EH (cell line): Measurements from ENCODE around the gene PAX4.

Experiments used
- DNase-seq: peaks from one replicate; pipeline ENCODE4 v3.0.0-alpha.2; 2015; ENCODE audit warnings: low read depth

The PAX4 gene

DNA sequence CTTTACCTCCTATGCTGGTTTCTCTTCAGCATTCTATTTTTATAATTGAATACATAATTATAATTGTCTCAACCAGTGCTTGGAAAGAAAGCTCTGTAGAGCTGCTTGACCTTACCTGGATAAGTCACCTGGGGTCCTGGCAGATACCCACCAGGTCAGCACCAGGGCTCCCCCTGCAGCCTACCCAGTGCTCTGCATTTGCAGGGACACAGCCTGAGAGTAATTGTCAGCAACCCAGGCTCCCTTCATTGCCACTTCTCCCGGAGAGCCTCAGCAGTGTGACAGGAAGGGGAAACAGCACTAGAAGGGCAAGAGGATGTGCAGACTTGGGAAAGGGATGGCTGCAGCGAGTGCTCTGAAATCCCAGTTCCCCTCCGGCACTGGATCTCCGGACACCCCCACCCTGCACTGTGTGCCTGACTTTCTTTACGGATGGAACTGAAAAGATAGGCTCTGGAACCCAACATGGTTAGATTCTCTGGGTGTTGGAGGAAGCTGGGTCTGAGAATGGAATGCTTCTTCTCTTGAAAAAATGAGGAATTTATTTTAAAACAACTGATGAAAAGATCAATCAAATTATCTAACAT, 11.4 kb upstream of the PAX4 start:
- DNase-seq, result peak; percentile 19

DNA sequence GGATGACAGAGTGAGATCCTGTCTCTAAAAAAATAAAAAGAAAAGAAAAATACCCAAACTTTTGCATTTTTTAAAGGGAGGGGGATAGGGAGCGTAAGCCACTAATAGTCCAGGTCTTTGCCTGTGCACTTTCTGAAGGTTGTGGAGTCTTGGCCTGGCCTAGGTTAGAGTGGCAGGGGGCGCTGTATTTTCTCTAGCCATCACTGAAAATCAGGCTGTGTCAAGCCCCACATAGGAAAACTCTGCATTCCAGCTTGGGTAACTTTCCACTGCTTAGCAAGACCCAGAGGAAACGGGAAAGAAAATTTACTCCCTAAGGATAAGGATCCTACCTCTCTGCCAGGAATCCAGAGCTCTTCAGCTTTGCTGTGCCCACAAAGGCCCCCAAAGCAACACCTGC, 10.5 kb upstream of the PAX4 start:
- peak; percentile 15 for DNase-seq

DNA sequence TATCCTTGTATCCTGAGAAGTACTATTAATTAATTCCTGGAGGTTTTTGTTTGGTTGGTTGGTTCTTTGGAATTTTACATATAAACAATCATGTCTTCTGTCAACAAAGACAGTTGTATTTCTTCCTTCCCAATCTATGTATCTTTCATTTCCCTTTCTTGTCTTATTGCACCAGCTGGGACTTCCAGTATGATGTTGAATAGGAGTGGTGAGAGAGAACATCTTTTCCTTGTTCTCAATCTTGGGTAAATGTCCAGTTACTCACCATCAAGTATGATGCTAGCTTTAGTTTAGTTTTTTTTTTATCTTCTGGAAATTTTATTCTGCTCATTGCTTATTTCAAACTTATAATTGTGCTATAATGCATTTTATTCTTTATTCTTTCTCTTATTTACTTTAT, 7.4 kb upstream of the PAX4 start:
- DNase-seq, result no peak

DNA sequence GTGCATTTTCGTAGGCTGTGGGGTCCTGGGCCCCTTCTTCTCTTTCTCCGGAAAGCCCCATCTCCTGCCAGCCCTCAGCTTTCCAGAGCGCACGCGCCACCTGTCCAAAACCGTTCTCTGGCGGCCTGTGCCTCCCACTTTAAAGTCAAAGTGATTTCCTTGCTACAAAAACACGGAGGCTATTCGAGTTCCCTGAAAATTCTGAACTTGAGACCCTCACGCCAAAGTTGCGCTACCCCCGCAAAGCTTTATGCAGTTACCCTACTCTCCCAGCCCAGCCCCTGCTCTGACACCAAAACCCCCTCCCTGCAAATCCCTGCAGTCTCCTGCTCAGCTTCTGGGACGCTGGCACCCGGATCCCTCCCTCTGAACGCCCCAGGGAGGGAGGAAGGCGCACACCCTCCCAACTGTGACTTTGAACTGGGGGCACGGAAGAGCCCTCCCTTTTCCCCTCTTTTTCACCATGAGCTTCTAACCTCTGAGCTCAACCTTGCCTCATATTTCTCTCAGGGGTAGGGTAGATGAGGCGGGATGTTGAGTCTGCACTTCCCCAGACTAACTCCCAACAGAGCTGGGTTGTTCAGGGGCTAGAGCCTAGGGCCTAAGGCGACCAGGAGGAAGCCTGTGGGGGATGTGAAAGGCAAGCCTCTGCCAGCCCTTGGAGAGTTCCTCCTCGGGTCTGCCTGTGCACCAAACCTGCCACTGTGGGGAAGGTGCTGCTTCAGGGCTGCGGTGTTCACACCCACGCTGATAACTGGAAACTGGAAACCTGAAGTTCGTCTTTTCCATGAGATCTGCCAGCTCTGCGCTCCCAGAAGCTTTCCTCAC, 2.7 kb upstream of the PAX4 start:
- no peak for DNase-seq

DNA sequence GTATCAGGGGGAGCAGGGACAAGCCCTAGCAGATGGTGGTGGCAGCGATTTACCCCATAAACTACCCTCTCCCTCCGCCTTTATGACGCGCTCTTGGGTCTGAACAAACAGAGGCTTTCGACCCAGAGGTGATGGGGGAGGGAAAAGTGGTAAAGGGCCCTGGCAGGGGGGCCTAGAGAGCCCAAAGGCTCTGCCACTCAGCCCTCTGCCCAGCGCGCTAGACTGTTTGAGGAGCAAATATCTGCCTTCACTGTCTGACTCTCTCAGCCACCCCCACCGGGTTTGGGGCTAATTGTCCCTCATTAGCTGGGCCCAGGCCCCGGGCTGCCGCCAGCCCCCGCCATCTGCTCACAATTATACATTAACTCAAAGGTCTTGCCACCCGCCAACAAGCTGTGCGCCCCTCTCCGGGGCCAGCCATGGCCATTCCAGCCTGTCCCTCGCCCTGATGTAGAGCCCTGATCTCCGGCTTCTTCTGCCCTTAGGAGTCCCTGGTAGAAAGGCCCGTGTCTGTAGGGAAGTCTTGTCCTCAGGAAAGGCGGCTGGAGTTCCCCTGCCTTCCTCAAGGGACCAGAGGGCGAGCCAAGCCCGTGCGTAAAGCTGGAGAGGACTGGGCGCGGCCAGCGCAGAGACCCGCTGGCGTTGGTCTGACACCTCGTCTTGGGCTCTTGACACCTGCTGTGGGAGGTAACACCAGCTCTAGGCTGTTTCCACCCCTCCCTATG, 1.9 kb upstream of the PAX4 start:
- no peak for DNase-seq

DNA sequence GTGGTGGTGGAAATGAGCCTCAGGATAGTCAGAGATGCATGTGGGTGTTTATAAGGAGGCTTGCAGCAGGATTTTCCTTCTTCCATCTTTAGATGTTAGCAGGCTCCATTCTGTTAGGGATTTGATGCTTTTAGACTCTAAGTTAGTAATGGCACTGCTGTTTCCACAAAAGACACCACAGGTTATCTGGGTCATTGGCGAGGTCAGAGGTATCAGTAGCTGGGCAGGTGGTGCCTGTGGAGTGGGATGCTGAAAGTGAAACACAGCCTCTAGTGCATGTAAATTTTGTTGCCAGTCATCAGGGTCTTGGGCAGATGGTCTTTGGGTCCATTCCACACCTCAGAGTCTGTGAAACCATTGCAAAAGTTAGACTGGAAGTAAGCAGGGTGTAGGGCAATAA, 833 bp upstream of the PAX4 start:
- no peak for DNase-seq

DNA sequence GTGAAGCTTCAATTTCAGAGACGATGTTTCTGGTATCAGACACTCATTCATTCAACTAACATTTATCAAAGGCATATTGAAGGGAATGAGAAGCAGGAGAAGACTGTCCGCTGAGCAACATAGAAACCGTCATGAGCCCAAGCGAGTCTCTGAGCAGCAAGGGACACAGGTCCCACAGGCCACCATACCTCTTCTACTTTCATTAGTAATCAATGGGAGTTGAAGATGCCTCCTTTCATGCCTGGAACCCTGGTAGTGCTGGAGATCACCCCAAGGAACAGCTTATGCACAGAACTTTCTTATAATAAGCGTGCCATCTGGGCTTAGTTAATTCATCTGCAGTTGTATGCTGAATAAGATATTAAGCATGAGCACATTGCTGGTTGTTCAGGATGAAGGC, 1.2 kb downstream of the PAX4 start:
- no peak for DNase-seq

DNA sequence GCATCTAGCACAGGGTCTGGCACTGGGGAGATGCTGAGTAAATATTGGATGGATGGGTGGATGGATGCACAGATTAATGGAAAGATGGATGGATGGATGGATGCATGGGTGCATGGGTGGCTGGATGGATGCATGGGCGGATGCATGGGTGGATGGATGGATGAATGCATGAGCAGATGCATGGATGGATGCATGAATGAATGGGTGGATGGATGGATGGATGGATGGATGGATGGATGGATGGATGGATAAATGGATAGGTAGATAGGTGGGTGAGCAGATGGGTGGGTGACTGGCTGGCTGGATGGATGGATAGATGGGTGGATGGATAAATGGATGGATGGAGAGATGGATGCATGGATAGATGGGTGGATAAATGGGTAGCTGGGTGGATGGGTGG, 5.7 kb downstream of the PAX4 start:
- DNase-seq, result no peak

DNA sequence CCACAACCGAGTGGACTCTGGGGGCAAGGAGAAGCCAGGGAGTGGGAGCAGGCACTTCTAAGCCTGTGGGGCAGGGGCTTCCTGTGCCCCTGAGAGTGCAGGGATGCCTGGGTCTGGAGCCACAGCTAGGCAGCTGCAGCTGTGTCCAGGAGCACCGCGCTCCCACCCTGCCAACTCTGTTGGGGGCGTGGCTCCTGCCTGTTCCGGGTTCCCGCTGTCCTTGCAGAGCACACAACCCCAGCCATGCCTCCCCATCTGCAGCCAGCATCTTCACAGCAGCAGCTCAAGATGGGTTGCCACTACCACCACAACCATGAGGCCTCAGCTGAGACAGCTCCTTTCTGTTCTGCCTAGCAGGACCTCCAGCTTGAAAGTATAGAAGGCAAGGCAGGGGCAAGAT, 8.6 kb downstream of the PAX4 start:
- no peak for DNase-seq

DNA sequence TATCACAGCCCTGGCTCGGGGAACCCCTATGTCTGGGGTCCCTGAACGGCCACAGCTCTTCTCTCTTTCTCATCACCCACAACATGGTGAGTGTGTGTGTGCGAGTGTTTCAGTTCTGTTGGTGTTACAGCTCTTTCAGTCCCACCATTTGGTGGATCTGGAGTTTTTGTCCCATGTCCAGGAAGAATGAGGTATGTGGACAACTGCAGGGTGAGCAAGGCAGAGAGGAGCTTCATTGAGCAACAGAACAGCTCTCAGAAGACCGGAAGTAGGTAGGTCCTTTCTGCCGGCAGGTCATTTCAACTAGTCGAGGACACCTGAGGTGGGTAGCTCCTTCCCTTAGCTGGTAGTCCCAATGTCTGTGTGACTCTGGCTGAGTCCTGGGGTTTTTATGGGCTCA, 9.5 kb downstream of the PAX4 start:
- no peak for DNase-seq

DNA sequence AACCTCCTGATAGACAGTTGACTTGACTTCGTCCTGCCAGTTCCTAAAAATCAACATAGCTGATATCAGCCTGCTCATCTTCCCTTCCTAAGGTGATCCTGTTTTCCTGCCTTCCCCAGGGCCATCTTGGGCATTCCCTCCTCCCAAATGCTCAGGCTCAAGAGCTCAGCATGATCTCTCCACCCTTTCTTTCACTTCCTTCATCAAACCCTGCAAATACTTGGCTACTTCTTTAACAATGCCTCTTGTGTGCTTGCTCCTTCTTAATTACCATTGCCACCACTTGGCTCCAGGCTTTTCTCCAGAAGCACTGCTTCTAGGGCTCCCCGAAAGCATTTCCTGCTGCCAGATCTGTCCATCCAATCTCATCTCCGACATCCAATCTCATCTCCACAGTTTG, 17.1 kb downstream of the PAX4 start:
- DNase-seq, result no peak

DNA sequence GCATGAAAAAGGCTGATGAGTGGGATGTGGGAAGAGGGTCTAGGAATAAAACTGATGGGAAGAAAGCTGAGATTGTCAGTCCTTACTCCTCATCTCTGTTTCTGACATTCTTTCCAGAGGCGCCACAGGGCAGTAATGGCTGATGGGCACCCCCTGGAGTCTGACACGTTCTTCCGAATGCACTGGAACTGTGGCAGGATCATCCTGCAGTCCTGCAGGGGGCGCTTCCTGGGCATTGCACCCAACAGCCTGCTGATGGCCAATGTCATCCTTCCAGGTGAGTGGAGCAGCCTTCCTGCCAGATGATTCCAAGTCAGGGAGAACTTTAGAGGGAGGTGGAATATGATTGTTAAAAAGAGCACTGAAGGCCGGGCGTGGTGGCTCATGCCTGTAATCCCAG, 19.6 kb downstream of the PAX4 start:
- DNase-seq, result peak; percentile 38

DNA sequence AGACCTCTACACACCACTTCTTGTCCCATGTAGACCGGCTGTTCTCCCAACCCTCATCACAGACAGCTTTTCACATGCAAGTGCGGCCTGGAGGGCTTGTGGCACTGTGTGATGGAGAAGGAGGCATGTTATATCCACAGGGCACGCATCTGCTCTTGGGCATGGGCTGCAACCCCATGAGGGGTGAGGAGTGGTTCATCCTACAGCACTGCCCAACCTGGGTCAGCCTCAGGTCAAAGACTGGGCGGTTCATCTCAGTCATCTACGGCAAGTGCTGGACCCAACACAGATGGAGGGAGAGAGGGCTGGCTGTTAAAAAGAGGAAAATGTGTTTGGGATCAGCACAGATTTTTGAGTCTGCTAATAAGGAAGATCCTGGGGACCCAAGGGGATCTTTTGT, 22.2 kb downstream of the PAX4 start:
- DNase-seq, result no peak

DNA sequence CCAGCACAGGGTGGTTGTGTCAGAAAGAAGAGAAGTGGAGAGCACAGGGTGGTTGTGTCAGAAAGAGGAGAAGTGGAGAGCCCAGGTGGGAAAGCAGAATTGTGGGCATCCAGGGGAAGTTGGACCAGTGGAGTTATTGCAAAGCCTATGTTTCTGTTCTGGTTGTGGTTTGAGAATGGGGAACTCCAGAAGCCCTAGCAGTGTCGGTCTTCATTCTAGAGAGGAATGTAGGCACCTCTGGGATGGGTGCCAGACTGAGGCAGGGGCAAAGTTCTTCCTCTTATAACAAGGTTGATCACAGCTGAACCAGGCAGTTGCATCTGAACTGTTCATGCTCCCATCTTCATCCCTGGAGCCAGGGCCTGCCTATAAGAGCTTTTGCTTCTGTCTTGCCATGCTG, 23.5 kb downstream of the PAX4 start:
- DNase-seq, result no peak

DNA sequence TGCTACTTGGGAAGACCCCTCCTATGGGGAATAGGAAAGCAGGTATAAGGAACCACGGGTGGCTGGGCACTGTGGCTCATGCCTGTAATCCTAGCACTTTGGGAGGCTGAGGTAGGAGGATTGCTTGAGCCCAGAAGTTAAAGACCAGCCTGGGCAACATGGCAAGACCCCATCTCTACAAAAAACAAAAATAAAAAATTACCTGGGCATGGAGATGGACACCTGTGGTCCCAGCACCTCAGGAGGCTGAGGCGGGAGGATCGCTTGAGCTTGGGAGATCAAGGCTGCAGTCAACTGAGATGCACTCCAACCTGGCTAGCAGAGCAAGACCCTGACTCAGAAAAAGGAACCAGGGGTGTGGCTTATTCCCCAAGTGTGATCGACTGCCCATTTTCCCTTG, 25.4 kb downstream of the PAX4 start:
- no peak for DNase-seq

DNA sequence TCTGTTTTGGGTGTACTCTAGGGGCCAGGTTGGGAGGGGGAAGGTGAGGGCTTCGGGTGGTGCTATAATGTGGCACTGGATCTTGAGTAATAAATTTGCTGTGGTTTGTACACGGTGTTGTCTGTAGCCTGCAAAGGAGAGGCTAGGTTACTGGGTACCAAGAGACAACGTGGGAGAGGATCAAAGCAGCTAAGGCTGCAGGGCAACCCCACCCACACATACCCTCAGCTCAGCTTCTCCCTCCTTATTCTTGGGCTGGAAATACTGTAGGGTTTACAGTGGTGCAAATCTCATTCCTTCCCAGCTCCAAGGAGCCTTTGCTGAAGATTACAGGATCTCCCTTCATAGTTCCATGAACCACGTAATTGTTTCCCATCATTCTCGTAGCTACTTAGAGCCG, 26.4 kb downstream of the PAX4 start:
- no peak for DNase-seq

DNA sequence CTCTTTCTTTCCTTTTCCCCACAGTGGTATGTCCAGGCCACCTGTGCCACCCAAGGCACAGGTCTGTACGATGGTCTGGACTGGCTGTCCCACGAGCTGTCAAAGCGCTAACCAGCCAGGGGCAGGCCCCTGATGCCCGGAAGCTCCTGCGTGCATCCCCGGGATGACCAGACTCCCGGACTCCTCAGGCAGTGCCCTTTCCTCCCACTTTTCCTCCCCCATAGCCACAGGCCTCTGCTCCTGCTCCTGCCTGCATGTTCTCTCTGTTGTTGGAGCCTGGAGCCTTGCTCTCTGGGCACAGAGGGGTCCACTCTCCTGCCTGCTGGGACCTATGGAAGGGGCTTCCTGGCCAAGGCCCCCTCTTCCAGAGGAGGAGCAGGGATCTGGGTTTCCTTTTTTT, 26.8 kb downstream of the PAX4 start:
- no peak for DNase-seq

DNA sequence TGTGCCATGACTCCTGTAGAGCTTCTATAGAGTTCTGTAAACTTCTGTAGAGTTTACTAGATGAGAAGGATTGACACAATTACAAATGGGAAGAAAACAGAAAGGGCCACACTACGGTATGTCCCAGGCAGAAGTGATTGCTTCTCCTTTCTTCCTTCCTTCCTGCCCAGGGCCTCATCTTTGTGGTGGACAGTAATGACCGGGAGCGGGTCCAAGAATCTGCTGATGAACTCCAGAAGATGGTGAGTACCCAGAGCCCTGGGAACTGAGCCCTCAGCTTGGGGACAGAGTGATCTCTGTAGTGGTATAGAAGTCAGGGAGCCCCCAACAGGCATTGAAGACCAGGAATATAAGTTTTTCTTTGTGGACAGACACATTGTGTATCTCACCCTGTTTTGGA, 28.0 kb downstream of the PAX4 start:
- DNase-seq, result peak; percentile 68

DNA sequence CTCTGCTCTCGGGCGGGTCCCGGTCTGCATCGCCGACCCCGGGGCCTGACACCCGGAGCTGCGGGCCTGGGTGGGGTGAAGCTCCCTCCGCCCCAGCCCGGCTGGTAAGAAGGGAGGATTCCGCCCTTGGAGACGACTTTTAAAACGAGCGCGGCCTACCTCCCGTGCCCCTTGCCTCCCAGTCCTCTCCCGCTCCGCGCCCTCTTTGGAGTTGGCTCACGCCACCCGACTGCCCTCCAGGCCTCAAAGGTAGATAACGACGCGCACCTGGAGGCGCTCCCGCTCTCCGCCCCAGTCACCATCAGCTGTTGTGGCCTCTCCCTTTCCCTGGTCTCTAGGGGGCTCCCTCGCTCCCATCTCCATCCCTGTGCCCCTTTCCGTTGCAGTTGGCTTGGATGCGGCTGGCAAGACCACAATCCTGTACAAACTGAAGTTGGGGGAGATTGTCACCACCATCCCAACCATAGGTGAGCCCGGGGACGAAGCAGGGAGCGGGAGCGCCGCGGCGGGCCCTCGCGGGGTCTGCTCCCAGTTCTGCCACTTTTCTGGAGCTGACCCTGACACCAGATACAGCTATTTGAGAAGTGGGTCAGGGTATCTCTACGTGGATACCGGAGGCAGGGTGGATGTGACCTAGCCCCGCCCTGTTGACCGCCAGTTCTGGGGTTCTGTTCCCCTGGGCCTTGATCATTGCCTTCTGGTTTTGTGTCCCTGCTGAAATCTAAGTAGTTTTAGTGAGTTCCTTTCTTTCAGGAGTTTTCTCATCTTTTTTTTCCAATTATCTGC, 29.1 kb downstream of the PAX4 start:
- peak; percentile 68 for DNase-seq

DNA sequence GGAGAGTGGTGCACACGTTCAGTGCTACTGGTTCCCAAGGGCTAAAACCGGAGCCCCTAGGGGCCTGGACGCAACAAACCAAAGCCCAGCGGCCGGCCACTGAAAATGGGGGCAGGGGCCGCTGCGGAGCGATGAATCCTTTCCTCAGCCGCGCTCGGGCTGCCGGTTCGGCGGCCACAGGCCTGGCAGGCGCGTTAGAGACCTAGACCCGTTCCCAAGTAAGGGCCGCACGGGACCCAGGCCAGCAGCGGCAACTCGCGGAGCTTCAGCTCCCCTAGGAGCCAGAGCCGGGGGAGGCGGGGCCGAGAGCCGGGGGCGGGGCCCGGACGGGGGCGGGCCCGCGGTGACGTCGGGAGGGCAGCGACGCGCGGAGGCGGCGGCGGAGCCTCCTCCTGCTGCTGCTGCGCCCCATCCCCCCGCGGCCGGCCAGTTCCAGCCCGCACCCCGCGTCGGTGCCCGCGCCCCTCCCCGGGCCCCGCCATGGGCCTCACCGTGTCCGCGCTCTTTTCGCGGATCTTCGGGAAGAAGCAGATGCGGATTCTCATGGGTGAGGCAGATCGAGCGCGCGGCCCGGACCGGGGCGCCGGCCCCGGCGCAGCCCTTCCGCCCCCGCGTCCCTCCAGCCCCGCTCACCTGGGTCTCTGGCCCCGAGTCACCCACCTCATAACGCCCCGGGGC, 29.8 kb downstream of the PAX4 start, which contains the start of gene ARF5:
Gene ARF5 (plus strand): TSS at position 393 of the 678 bp plus-strand sequence. CDS start 88 bp downstream, at position 481.
- peak; percentile 87 for DNase-seq

DNA sequence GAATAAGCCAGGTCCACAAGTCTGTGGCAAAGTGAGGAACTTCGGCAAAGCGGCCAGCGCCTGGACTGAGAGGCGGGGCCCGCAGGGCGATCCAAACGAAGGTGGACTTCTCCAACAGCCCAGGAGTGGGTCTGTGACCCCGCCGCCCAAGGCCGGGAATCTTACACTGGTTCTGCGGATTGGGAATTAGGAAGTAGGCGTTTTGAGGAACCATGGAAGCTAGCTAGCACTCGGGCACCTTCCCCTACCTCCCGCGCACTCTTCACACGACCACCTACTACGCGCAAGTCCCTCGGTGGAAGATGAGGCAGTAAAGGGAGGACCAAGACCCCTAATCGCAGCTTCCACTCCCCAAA, 30.3 kb downstream of the PAX4 start:
- DNase-seq, result no peak

DNA sequence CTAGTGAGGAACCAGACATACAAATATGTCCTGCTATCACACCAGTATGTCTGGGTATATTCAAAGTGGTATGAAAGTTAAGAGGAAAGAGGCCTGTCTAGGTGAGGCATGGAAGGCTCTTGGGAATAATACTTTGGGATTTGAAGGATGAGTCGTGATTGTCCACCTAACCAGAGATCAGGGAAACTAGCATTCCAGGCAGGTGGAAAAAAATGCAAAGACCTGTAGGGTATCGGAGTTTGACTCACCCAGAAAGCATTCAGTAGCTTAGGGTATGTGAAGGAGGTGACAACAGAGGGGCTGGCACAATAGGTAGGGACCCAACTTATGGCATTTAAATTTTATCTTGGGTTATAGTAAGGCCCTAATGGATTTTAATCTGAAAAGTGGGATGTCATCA, 31.6 kb downstream of the PAX4 start:
- no peak for DNase-seq
